ENCODE data around the gene PLCB1. TPM values are rescaled to one million over a fixed set of nuclear protein-coding genes. Genes with fewer than 3 reads are reported as not detected.

Gene PLCB1
- total RNA-seq, 2 experiments from 2014 or later = 1.9 to 2.2 TPM

DNA sequence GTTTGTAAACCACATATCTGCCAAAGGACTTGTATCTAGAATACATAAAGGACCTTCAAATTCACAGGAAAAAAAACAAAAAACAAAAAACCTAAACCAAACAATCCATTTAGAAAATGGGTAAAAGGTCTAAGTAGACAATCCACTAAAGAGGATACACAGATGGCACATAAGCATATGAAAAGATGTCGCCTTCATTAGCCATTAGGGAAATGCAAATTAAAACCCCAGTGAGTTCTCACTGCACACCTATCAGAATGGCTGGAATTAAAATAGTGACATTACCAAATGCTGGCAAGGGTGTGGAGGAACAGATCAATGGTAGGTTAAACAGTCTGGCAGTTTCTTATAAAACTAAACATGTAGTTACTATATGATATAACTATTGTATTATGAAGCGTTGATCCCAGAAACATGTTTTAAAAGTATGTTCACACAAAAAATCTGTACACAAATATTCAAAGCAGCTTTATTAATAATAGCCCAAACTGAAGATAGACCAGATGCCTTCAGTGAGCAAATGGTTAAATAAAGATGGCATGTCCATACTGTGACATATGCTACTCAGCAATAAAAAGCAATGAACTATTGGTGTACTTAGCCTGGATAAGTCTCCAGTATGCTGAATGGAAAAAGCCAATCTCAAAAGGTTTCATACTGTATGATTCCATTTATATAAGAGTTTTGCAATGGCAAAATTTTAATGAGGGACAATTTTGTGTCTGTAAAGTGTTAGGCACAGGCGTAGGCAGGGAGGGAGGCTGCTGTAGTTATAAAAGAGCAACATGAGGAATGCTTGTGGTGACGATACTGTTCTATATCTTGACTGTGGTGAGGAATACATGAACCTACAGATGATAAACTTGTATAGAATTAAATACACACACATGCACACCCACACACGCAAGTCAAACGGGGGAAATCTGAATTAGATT lies 43.9 kb downstream of the PLCB1 start:
- H3K4me1 Mint-ChIP-seq = no peaks in the 10 kb centered on the region
- CTCF ChIA-PET = no interaction called here
- H3K4me3 Mint-ChIP-seq = no peak overlapping the region
- POLR2A ChIA-PET = no interaction called here
- no peaks in the 10 kb centered on the region for H3K9me3 Mint-ChIP-seq
- no peak for DNase-seq
- no peaks in the 10 kb centered on the region for H3K36me3 Mint-ChIP-seq (ENCODE audit: low read depth)
- no peaks in the 10 kb centered on the region for H3K27me3 Mint-ChIP-seq
- no peak overlapping the region for H3K27ac Mint-ChIP-seq

- POLR2A ChIA-PET = no interaction called here
- H3K9me3 Mint-ChIP-seq = no peaks in the 10 kb centered on the region
- CTCF ChIA-PET = no interaction called here
- DNase-seq = no peak
- no peaks in the 10 kb centered on the region for H3K27me3 Mint-ChIP-seq
- no peaks in the 10 kb centered on the region for H3K36me3 Mint-ChIP-seq (ENCODE audit: low read depth)
- no peaks in the 10 kb centered on the region for H3K4me1 Mint-ChIP-seq
- no peak overlapping the region for H3K27ac Mint-ChIP-seq
- no peak overlapping the region for H3K4me3 Mint-ChIP-seq
Measured at GRCh38 chr20:8183526-8183925, 51.5 kb downstream of the PLCB1 start.

GRCh38 chr20:8187740-8188139 lies 55.7 kb downstream of the PLCB1 start:
- Mint-ChIP-seq H3K4me3 (no peak overlapping the region), H3K27ac (no peak overlapping the region), H3K27me3 (no peaks in the 10 kb centered on the region), H3K9me3 (peaks cover 3% of the 10 kb centered on the region), H3K4me1 (no peaks in the 10 kb centered on the region), H3K36me3 (ENCODE audit: low read depth) (no peaks in the 10 kb centered on the region)
- CTCF ChIA-PET = no interaction called here
- no peak for DNase-seq
- POLR2A ChIA-PET = no interaction called here

DNA sequence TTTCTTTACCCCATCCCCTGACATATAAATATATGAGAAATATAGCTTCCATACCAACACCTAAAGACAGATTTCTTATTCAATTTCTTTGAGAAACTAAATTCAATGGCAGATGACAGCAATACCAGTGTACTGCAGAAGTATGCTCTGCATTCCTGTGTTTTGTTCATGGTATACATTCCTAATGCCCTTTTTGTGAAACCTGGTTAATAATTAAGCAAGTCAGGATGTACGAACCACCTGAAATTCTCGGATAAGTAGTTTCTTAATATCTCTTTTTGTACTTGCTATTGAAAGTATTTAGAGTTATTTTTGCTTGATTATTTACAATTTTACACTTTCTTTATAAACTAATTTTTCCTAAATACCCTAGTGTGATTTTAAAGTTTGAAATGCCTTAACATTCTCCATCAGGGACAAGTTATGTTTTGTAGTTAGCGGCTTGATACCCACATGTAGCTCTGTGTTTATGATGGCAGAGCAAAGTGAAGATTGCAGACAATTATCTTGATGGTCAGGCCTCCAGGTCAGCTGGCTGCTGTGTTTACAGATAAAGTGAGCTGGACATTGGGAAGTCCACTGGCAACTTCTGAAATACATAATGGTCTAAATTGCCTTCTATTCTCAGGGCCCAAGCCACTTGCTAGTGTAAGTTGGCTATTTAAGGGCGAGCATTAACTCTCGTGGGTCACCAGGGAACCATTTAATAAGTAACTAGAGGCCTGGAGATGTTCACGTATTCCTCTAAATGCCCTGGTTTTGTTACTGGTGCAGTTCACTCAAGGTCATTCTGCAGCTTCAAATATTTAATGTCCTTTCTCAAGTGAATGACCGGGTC lies 58.2 kb downstream of the PLCB1 start:
- no peaks in the 10 kb centered on the region for H3K4me1 Mint-ChIP-seq
- DNase-seq = no peak

GRCh38 chr20:8194721-8195120 lies 62.7 kb downstream of the PLCB1 start:
- no peak overlapping the region for H3K4me3 Mint-ChIP-seq
- no peaks in the 10 kb centered on the region for H3K4me1 Mint-ChIP-seq
- no peak overlapping the region for H3K27ac Mint-ChIP-seq
- H3K27me3 Mint-ChIP-seq = no peaks in the 10 kb centered on the region
- ChIA-PET CTCF (no interaction called here), POLR2A (no interaction called here)
- H3K9me3 Mint-ChIP-seq = peaks cover 5% of the 10 kb centered on the region
- H3K36me3 Mint-ChIP-seq (ENCODE audit: low read depth) = no peaks in the 10 kb centered on the region
- no peak for DNase-seq

More for the DNA sequence above, 58.2 kb downstream of the PLCB1 start:
- no peak overlapping the region for H3K27ac Mint-ChIP-seq
- no peaks in the 10 kb centered on the region for H3K27me3 Mint-ChIP-seq
- peaks cover 5% of the 10 kb centered on the region for H3K9me3 Mint-ChIP-seq
- no peaks in the 10 kb centered on the region for H3K36me3 Mint-ChIP-seq (ENCODE audit: low read depth)
- CTCF ChIA-PET = no interaction called here
- POLR2A ChIA-PET = no interaction called here
- no peak overlapping the region for H3K4me3 Mint-ChIP-seq

GRCh38 chr20:8196096-8196495 lies 64.0 kb downstream of the PLCB1 start:
- Mint-ChIP-seq H3K4me3 (no peak overlapping the region), H3K36me3 (ENCODE audit: low read depth) (no peaks in the 10 kb centered on the region), H3K9me3 (peaks cover 5% of the 10 kb centered on the region), H3K27me3 (no peaks in the 10 kb centered on the region), H3K27ac (no peak overlapping the region), H3K4me1 (no peaks in the 10 kb centered on the region)
- ChIA-PET CTCF (no interaction called here), POLR2A (no interaction called here)
- DNase-seq = no peak

GRCh38 chr20:8200220-8200619 lies 68.2 kb downstream of the PLCB1 start:
- Mint-ChIP-seq H3K27me3 (no peaks in the 10 kb centered on the region), H3K27ac (no peak overlapping the region), H3K36me3 (ENCODE audit: low read depth) (no peaks in the 10 kb centered on the region), H3K4me3 (no peak overlapping the region), H3K9me3 (no peaks in the 10 kb centered on the region), H3K4me1 (no peaks in the 10 kb centered on the region)
- no peak for DNase-seq
- CTCF ChIA-PET = no interaction called here
- POLR2A ChIA-PET = no interaction called here

- DNase-seq = no peak
- ChIA-PET CTCF (no interaction called here), POLR2A (no interaction called here)
- H3K27ac Mint-ChIP-seq = no peak overlapping the region
- H3K4me3 Mint-ChIP-seq = no peak overlapping the region
- H3K36me3 Mint-ChIP-seq (ENCODE audit: low read depth) = no peaks in the 10 kb centered on the region
- peaks cover 4% of the 10 kb centered on the region for H3K27me3 Mint-ChIP-seq
- H3K4me1 Mint-ChIP-seq = no peaks in the 10 kb centered on the region
- no peaks in the 10 kb centered on the region for H3K9me3 Mint-ChIP-seq
Measured at GRCh38 chr20:8203366-8203765, 71.3 kb downstream of the PLCB1 start.

DNA sequence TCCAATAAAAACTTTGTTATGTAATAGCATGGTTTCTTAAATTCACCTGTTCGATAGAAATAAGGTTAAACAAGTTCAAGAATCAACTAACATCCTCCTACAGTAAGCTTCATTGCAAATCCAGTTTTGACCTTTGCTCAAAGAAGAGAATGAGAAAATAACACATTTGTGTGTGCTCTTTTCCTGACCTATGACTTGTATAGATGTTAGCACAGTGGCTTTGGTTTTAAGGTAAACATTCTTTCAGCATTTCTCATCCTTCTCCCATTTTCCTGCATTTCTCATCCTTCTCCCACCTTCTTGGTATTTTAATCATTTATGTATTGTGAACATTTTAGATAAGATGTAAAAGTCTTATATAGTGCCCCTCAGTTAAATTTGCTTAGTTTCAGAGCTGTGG lies 73.9 kb downstream of the PLCB1 start:
- Mint-ChIP-seq H3K36me3 (ENCODE audit: low read depth) (no peaks in the 10 kb centered on the region), H3K4me3 (no peak overlapping the region), H3K9me3 (no peaks in the 10 kb centered on the region), H3K4me1 (peaks cover 5% of the 10 kb centered on the region), H3K27me3 (peaks cover 8% of the 10 kb centered on the region), H3K27ac (no peak overlapping the region)
- no peak for DNase-seq
- CTCF ChIA-PET = no interaction called here
- POLR2A ChIA-PET = no interaction called here

DNA sequence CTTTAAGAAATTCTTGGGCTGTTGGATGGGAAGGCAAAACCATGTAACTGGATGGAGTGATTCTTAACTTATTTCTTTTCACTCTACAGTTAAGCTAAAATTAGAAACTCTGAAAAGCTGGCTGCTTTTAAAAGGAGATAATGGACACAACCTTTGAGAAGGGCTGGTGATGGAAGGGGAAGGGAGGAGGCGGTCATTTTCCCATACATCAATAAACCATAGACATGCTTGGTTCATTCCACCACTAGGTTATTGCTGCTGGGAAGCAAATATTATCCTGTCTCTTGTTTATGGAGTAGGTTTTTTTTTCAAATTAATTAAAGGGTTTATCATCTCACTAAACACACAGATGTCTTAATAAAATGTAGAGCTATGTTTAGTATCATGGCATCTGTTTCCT lies 76.2 kb downstream of the PLCB1 start:
- ChIA-PET CTCF (interaction anchor here (1.0 kb wide), 1 partner anchor 13 kb away, joined by 3 read pairs; no protein-coding TSS in a partner anchor), POLR2A (no interaction called here)
- Mint-ChIP-seq H3K36me3 (ENCODE audit: low read depth) (peaks cover 2% of the 10 kb centered on the region), H3K4me1 (peaks cover 14% of the 10 kb centered on the region), H3K27me3 (peaks cover 8% of the 10 kb centered on the region), H3K9me3 (no peaks in the 10 kb centered on the region), H3K4me3 (no peak overlapping the region), H3K27ac (no peak overlapping the region)
- DNase-seq = no peak

- Mint-ChIP-seq H3K4me1 (peaks cover 22% of the 10 kb centered on the region), H3K4me3 (no peak overlapping the region), H3K27me3 (peaks cover 8% of the 10 kb centered on the region), H3K36me3 (ENCODE audit: low read depth) (peaks cover 5% of the 10 kb centered on the region), H3K9me3 (no peaks in the 10 kb centered on the region), H3K27ac (no peak overlapping the region)
- ChIA-PET CTCF (interaction anchor here (1.0 kb wide), 1 partner anchor 12 kb away, joined by 3 read pairs; no protein-coding TSS in a partner anchor), POLR2A (no interaction called here)
- no peak for DNase-seq
Measured at GRCh38 chr20:8209061-8209460, 77.0 kb downstream of the PLCB1 start.

GRCh38 chr20:8210749-8211148 lies 78.7 kb downstream of the PLCB1 start:
- Mint-ChIP-seq H3K27me3 (peaks cover 8% of the 10 kb centered on the region), H3K27ac (no peak overlapping the region), H3K4me1 (peaks cover 33% of the 10 kb centered on the region), H3K4me3 (no peak overlapping the region), H3K36me3 (ENCODE audit: low read depth) (peaks cover 5% of the 10 kb centered on the region), H3K9me3 (no peaks in the 10 kb centered on the region)
- ChIA-PET CTCF (interaction anchor here (0.6 kb wide), 1 partner anchor 49 kb away, joined by 3 read pairs; no protein-coding TSS in a partner anchor), POLR2A (no interaction called here)
- no peak for DNase-seq

- CTCF ChIA-PET = no interaction called here
- H3K27ac Mint-ChIP-seq = no peak overlapping the region
- no peak for DNase-seq
- POLR2A ChIA-PET = no interaction called here
- H3K36me3 Mint-ChIP-seq (ENCODE audit: low read depth) = peaks cover 5% of the 10 kb centered on the region
- peaks cover 8% of the 10 kb centered on the region for H3K27me3 Mint-ChIP-seq
- no peak overlapping the region for H3K4me3 Mint-ChIP-seq
- peaks cover 44% of the 10 kb centered on the region for H3K4me1 Mint-ChIP-seq
- no peaks in the 10 kb centered on the region for H3K9me3 Mint-ChIP-seq
Measured at GRCh38 chr20:8212286-8212685, 80.2 kb downstream of the PLCB1 start.

Data from activated CD4-positive, alpha-beta memory T cell treated with anti-CD3 and anti-CD28 coated beads, Interleukin-2, amount 10 ng/mL, durations not matched to agents 7 days and 5 days (primary cell).